Measurements from ENCODE around the gene CMIP.
A peak's percentile ranks its signal among the peaks of the same experiment; 100 is the strongest.
"Not testable (repeated sequence)": the region's sequence is repeated elsewhere in the genome, so short reads cannot be mapped to it uniquely, and the experiment has no call there.

Gene CMIP

DNA sequence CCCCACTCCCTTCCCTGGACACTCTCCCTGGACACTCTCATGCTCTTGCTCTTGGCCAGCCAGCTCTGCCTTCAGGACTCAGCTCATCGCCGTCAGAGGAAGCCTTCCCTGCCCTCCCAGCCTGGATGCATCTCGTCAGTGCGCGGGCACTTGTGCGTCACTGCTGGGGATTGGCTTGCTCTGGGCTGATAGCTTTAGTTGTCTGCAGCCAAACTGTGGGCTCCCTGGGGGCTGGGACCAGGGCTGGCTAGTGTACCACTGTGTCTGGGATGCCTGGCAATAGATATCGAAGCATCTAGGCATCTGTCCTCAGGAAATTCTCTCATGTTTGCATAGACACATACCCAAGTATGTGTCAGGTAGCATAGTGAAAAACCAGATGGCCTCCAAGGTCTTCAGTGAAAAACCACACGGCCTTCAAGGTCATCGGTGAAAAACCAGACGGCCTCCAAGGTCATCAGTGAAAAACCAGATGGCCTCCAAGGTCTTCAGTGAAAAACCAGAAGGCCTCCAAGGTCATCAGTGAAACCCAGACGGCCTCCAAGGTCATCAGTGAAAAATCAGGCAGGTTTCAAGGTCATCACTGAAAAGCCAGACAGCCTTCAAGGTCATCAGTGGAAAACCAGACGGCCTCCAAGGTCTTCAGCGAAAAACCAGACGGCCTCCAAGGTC lies 72.0 kb downstream of the CMIP start:
- no peak for DNase-seq (ENCODE audit: low read depth in 2 of 2)

DNA sequence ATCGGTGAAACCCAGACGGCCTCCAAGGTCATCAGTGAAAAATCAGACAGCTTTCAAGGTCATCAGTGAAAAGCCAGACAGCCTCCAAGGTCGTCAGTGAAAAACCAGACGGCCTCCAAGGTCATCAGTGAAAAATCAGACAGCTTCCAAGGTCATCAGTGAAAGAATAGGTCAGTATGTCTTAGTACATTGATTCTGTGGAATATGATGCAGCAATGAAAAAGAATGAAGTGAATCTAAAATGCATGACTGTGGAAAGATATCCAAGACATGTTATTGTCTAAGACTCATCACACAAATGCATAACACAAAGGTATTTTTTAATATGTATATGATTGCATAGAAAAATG lies 72.5 kb downstream of the CMIP start:
- DNase-seq (ENCODE audit: low read depth in 2 of 2), result no peak

DNA sequence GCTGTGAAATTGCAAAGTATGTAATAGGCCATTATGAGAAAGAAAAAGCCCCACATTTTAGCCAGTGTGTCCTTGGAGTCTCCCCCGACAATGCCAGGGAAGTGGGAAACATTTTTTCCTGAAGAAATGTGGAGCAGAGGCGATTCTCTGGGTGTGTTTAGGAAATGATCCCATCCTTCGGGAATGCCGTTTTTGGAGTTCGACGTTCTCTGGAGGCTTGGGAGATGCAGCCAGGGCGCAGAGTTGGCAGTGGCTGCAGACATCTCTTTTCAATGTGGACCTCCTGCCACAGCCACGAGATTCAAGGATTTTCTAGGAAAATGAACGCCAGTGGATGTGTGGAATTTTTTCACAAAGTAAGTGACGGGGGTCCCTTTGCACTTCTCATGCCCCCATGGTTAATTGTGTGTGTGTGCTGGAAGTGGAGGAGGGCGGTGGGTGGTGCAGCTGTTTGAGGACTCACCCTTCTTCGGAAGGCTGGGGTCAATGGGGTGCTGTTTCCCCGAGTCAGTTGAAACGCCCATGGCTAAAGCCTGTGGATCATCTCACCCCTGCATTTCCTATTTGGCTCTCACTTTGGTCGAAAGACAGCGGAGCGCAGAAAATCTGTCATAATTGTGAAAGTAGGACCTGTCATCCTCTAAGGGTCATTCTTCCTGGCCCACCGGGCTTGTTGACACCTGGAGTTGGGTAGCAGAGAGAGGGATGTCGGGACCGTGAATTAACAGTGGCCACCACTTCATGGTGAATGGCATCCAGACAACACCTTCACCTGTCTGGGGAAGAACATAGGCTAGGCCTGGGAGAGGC lies 73.2 kb downstream of the CMIP start:
- DNase-seq (ENCODE audit: low read depth in 2 of 2), result peak; percentile 39 to 43

DNA sequence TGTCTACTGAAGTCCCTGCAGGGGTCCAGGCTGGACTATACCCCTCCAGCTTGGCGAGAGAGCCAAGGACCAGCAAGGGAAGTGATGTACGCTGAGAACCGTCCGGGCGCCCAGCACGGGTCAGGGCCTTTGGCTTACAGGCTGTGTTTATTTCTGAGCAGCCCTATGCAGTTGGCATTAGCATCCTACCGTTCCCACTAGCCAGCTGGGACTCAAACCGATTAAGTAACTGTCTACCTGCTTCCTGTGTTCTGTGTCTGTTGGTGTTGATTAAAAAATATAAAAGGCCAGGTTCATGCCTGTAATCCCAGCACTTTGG lies 73.8 kb downstream of the CMIP start:
- DNase-seq (ENCODE audit: low read depth in 2 of 2), result no peak

DNA sequence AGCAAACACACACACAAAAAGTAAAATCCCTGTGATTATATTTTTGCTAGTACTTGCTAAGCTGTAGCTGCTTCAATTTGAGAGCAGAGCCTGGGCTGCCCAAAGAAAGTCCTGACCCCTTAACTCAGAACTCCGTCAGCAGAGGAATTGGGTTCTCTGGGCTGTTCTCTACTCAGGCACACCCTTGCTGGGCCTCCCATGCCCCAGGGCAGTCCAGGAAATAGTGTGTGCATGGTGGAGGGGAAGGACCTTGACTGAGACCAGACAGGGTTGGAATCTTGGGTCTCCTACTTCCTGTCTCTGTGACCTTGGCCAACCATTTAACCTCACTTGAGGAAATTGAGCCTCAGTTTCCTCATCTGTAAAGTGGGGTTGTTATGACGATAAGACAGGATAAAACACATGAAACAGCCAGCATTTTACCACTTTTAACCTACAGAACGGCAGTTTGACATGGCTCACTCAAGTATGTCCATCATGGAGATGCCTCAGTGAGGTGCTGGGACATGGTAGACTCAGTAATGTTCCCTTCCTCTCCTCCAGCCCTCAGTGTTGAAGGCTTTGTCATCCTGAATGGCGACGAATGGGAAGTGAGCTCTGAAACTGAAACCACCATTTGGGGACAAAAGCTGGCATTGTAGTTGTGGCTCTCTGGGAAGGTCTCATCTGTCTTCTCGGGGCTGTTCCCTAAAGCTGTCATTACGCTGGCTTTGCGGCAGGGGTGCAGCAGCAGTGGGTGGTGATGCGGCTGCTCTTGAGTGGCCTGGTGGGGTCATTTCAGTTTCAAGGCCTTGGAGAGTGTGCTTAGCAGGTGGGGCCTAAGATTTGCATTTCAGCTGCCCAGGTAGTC lies 74.9 kb downstream of the CMIP start:
- DNase-seq (ENCODE audit: low read depth in 2 of 2), result no peak

DNA sequence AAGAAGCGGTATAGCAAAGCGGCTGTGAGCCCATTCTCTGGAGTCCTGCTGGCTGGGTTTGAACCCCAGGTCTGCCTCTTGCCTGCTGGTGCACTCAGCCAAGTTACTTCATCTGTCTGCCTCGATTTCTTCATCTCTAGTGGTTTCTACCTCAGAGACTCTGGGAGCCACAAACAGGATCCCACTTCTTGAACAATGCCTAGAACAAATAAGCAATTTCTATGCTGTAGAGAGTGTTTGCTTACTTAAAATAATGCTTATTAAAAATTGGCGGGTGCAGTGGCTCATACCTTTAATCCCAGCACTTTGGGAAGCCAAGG lies 75.5 kb downstream of the CMIP start:
- no peak for DNase-seq (ENCODE audit: low read depth in 2 of 2)

DNA sequence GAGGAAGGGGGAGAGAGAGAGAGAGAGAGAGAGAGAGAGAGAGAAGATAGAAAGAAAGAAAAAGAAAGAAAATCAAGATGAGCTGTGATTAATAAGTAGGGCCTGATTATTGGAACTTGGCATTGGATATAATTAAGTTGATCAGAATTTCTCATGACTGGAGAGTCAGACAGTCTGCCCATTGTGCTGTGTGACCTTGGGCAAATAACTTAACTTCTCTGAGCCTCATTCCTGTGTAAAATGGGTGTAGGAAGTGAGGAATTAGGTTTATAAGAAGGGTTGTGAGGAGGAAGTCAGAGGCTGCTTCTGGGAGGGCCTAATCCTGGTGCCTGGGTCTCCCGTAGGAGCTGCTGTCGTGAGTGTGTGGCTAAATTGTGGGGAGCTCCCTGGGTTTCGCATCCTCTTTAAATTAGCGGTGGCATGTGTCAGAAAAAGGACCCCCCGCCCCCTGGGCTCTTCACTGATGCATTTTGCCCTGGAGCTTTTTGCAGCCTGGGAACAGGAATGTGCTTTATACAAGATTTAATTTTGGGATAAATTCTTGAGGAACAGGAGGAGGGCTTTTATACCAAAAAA lies 76.0 kb downstream of the CMIP start:
- no peak for DNase-seq (ENCODE audit: low read depth in 2 of 2)

DNA sequence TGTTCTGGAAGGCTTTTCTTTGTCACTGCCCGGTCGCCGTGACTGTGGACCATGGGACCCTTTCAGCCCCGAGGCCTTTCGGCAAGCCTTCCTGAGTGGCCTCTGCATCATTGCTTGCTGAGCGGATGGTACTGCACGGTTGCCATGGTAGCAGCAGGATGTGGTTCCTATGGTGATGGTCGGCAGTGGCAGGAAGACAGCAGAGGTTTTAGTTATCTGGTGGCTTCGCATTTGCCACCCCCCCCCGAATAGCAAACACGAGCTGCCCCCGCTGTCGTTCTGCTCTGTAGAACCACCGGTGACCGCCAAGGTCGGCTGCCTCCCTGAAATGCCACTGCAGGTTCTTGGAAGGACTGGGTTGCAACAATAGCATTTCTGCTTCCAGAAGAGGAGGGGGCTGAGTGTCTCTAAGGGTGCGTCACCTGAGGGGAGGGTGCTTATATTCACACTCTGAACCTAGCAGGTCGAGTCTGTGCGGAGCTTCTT lies 76.6 kb downstream of the CMIP start:
- DNase-seq (ENCODE audit: low read depth in 2 of 2), result no peak

DNA sequence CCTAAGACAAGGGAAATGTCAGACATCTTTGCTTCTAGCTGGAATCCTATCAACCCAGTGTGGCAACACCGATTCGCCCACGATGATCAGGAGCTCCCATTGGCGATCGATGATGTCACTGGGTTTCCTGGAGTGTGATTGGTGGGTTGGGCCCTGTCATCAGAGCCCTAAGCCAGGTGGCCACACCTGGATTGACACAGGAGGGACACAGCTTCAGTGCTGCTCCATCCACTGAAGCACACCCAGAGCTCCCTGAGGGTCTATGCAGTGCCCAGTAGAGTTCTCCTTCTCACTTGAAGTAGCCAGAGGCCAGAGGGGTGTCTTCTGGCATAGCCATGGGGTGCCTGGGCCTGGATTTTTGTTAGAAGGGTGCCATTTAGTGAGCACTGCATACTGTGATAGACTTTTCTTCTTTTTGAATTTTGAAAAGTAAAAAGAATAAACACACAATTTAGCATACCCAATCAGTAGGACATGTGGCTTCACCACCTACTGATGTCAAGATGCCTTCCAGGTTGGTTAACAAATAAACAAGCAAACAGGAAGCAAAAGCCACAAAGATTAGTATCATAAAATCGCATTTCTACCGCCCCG lies 77.6 kb downstream of the CMIP start:
- no peak for DNase-seq (ENCODE audit: low read depth in 2 of 2)

DNA sequence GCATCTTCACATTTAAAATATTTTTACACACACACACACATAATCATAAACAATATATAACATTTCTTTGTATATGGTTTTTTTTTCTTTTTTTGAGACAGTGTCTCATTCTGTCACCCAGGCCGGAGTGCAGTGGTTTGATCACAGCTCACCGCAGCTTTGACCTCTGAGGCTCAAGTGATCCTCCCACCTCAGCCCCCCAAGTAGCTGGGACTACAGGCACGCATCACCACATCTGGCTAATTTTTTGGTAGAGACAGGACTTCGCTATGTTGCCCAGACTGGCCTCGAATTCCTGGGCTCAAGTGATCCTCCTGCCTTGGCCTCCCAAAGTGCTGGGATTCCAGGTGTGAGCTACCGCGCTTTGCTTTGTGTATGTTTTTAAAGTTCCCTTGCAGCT lies 78.2 kb downstream of the CMIP start:
- not testable (repeated sequence) for DNase-seq (ENCODE audit: low read depth in 2 of 2)

DNA sequence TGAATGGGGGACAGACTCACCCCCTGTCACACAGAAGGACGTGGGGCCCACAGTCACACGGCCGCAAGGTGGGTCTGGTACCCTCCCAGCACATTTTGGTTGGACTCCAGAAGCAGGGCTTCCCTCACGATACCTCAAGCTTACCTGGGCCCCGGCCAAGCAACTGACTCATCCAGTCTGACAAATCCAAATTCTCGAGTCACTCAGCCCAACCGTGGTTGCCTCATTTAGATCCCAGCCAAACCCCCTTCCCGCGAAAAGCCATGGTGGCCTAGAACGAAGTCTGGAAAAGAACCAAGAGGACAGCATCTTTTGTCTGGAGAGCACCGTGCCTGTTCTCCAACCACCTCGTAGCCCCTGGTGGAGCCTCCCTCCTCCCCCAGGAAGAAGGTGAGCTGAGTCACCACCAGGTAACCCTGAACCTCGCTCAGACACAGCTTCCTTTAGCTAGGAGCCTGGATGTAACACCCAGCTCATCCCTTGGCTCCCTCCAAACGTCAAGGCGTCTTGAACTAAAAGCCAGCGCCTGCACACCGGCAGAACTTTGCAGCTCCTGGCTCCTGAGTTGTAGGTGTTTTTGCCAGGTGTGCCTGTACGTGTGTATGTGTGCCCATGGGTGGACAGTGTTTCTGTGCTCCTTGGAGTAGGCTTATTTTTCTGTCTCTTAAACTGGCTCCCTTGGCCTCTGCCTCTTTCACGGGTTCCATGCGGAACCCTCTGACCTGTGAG lies 78.9 kb downstream of the CMIP start:
- peak; percentile 54 for DNase-seq (ENCODE audit: low read depth in 2 of 2)

DNA sequence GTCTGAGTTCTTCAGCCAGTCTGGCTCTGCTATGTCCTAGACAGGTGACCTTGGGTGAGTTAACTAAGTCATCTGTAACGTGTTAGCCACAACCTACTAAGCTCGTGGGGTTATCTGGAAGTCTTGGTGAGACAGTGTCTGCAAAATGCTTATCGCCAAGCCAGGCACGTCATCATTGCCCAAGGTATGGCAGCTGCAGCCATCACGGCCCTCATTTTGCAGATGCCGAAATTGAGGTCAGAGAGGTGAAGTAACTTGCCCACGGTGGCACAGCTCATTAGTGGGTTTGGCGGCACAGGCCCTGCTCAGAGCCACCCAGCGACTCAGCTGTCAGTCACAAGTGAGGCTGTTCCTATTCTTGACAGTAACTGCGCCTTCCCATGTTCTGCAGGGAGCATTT lies 79.8 kb downstream of the CMIP start:
- DNase-seq (ENCODE audit: low read depth in 2 of 2), result no peak

DNA sequence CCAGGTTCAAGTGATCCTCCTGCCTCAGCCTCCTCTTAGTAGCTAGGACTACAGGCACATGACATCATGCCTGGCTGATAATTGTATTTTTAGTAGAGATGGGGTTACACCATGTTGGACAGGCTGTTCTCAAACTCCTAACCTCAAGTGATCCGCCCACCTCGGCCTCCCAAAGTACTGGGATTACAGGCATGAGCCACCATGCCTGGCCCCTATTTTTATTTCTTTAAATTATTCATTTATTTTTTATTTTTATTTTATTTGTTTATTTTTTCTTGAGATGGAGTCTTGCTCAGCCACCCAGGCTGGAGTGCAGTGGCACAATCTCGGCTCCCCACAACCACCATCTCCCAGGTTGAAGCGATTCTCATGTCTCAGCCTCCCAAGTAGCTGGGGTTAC lies 80.3 kb downstream of the CMIP start:
- not testable (repeated sequence) for DNase-seq (ENCODE audit: low read depth in 2 of 2)

DNA sequence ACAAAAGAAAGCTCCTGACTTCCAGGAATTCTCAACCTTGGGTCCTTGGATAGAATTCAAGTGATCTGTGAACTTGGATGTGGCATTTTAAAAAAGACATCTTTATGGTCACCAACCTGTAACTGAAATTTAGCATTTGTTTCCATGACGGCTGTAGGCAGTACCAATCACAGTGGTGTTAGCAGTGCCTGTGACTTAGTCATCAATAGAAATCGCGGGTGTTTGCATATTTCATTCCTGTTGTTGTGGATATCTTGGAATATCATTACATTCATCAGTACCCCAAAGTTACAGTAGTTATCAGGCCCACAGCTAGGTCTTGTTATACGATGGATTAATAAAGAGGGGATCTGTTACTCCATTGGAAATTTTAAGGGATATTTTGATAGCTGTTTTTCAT lies 81.6 kb downstream of the CMIP start:
- DNase-seq (ENCODE audit: low read depth in 2 of 2), result no peak

DNA sequence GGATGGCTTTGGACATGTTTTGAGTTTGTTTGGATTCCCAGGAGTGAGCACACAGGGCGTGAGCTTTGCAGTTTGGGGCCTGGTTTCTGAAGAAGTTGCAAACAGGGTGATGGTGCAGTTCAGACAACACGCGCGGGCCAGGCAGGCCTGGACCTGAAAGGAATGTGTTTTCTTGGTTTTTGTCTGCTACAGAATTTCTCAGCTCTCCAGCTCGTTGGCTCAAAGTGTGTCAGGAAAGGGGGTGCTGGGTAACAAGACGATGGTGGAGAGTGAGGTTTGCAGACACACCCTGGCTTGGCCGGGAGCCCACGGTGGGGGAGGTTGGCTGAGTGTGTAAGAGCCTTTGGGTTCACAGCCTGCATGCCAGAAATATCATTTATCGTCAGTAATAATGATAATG lies 82.3 kb downstream of the CMIP start:
- DNase-seq (ENCODE audit: low read depth in 2 of 2), result peak; percentile 39 to 47

DNA sequence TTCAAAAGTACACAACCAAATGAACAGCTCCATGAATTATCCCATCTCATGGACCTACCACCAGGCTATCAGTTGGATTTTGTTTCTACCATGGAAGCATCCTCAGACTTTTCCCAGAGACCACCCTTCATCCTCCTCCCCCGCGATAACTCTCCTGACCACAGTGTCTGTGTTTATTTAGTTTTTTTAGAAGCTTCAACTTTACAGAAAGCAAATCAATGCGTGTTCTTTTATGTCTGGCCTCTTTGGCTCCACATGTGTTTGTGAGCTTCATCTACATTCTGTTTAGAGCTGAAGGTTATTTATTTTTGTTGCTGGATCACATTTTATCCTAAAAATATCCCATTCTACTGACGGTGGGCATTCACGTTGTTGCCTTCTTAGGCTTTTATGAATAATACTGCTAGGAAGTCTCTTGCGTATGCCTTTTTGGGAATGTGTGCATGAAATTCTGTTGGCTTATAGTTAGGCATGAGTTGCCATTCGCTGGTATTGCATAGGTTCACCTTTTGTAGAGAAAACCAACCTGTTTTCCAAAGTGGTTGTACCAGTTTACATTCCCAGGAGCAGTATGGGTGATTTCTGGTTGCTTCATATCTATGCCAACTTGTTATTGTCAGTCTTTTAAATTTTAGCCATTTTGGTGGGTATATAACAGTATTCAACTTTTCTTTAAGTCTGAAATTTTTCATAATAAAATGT lies 83.0 kb downstream of the CMIP start:
- no peak for DNase-seq (ENCODE audit: low read depth in 2 of 2)

DNA sequence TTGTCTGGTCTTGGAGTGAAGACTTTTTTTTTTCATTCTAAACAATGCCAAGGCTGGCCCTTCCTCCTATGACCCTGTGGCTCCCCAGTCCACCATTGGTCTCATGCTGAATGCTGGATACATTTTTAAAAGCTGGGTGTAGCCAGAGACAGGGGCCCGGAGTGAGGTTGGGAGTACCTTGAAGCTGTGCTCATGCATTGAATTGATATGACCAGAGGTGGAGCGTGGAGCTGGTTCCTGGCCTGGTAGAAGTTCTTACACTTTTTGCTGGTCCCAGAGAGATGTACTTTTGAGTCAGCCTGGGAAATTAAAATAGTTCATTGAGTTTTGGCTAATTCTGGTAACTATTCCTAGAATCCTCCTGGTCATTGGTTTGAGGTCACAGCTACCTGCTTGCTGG lies 83.6 kb downstream of the CMIP start:
- no peak for DNase-seq (ENCODE audit: low read depth in 2 of 2)

DNA sequence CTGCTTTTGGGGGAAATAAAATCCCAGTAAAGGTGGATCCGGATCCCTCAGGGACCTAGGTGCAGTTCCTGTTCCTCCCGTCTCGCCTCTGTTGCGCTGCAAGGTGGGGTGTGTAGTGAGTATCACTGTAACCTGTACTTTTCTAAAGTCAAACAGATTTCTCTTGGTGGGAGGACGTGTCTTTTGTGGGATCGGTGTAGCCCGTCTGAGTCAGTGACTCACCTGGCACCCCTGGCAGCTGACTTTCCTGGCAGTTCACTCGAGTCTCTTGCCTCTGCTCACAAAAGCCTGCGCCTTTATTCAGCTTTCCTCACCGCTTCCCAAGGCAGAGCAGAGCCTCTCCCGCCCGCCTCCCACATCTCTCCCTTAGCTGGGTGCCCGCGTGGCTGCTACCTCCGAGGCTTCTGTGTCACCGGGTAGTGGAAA lies 85.7 kb downstream of the CMIP start:
- no peak for DNase-seq (ENCODE audit: low read depth in 2 of 2)

DNA sequence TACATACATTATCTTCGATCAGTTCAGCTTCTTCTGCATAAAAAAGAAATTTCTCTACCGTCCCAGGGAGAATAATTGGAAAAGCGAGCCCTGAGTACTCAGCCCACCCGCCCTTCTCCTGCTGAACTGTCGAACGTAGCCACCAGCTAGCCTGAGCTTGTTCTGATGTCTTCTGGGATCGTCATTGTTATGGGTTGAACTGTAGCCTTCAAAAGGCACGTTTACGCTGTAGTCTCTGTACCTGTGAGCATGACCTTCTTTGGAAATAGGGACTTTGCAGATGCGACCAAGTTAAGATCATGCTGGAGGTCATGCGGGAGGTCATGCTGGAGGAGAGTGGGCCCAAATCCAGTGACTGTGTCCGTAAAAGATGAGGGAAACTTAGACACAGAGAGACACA lies 86.2 kb downstream of the CMIP start:
- DNase-seq (ENCODE audit: low read depth in 2 of 2), result no peak

DNA sequence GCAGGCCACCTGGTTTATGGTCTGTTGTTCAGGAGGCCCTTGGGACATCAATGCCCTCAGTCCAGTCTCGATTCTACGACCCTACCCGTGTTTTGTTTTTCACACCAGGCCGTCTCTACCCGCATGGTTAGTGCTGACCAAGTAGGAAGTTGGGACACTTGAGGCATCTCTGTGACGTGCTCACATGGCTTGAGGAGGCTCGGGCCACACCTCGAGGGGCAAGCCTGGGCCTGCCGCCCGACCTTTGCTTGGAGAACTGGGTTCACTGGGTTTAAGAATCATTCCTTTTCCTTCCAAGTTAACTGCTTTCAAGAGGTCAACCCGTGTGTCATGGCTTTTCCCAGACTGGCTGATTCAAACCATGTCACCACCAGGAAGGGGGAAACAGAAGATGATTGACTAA lies 86.8 kb downstream of the CMIP start:
- no peak for DNase-seq (ENCODE audit: low read depth in 2 of 2)
